Ascending aorta (tissue), 2 donors: ENCODE measurements around the gene UGDH. TPM values are rescaled to one million over a fixed set of nuclear protein-coding genes. Genes with fewer than 3 reads are reported as not detected.
"Not testable (repeated sequence)": the region's sequence is repeated elsewhere in the genome, so short reads cannot be mapped to it uniquely, and the experiment has no call there.

Source experiments
- DNase-seq, 2 donors: peaks; one replicate each; pipeline ENCODE4 v3.0.0-alpha.2; 2019; ENCODE audit warnings: low spot score in 2 of 2
- H3K27ac ChIP-seq, 2 donors: fragments of 200-600 bp; sonication (generic); one replicate each; pipeline ENCODE4 v1.5.1; 2016 to 2017; ENCODE audit warnings: mild to moderate bottlenecking in 1 of 2
- H3K27me3 ChIP-seq: fragments of 200-600 bp; sonication (generic); one replicate; pipeline ENCODE4 v1.5.1; 2017
- H3K36me3 ChIP-seq, 2 donors: fragments of 200-600 bp; sonication (generic); one replicate each; pipeline ENCODE4 v1.5.1; 2016
- H3K4me1 ChIP-seq, 2 donors: fragments of 200-600 bp; sonication (generic); one replicate each; pipeline ENCODE4 v1.5.1; 2016 to 2017; ENCODE audit warnings: mild to moderate bottlenecking in 1 of 2
- H3K4me3 ChIP-seq, 2 donors: fragments of 200-600 bp; sonication (generic); one replicate each; pipeline ENCODE4 v1.5.1; 2016 to 2017; ENCODE audit warnings: mild to moderate bottlenecking in 1 of 2
- H3K9me3 ChIP-seq, 2 donors: fragments of 200-600 bp; sonication (generic); one replicate each; pipeline ENCODE4 v1.5.1; 2016
- intact Hi-C: fragments of 100-400 bp; cut with DNase I; formaldehyde crosslinking; loops from one replicate; pipeline ENCODE4 v1.15.1; 2023
- total RNA-seq: library from RNA; depleted of rRNA; stranded (reverse); fragments of >200 nt; gene quantifications from one replicate; pipeline ENCODE4 v1.1.0, GENCODE V29; 2016
- TF ChIP-seq, protein P1 (sequence below), 3 experiments: fragments of 200-600 bp in 2 of 3; fragments of 450-650 bp in 1 of 3; sonication (generic) in 2 of 3; IDR thresholded peaks; one replicate each; pipeline ENCODE4 v1.5.1; 2016 to 2019; ENCODE audit warnings: antibody characterized with exemption in 3 of 3, mild to moderate bottlenecking in 1 of 3, moderate library complexity in 1 of 3

Gene UGDH
- total RNA-seq, 1 donor from 2014 or later, result 81.1 TPM

- Histone ChIP-seq H3K27me3 (no peaks in the 10 kb centered on the region), H3K4me1 (peaks cover 0 to under 1% of the 10 kb centered on the region in 2 donors), H3K4me3 (no peak overlapping the region), H3K36me3 (peaks cover 9 to 27% of the 10 kb centered on the region in 2 donors), H3K9me3 (no peaks in the 10 kb centered on the region), H3K27ac (no peak overlapping the region)
- no peak for DNase-seq
- TF ChIP-seq, protein P1, sequence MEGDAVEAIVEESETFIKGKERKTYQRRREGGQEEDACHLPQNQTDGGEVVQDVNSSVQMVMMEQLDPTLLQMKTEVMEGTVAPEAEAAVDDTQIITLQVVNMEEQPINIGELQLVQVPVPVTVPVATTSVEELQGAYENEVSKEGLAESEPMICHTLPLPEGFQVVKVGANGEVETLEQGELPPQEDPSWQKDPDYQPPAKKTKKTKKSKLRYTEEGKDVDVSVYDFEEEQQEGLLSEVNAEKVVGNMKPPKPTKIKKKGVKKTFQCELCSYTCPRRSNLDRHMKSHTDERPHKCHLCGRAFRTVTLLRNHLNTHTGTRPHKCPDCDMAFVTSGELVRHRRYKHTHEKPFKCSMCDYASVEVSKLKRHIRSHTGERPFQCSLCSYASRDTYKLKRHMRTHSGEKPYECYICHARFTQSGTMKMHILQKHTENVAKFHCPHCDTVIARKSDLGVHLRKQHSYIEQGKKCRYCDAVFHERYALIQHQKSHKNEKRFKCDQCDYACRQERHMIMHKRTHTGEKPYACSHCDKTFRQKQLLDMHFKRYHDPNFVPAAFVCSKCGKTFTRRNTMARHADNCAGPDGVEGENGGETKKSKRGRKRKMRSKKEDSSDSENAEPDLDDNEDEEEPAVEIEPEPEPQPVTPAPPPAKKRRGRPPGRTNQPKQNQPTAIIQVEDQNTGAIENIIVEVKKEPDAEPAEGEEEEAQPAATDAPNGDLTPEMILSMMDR (IDR thresholded peaks at IDR 0.05), result no peak
- intact Hi-C loops, result no loop called here
Measured at GRCh38 chr4:39464886-39465501, 62.2 kb downstream of the UGDH start.

GRCh38 chr4:39458505-39459300, 68.5 kb downstream of the UGDH start, which contains the start of the genes LIAS and RPL9:
Gene LIAS (plus strand): TSS chr4:39459056. CDS start chr4:39459118, 62 bp downstream.
Gene RPL9 (minus strand): TSS chr4:39458922. CDS start chr4:39458439, 483 bp downstream.
- TF ChIP-seq, protein P1 (IDR thresholded peaks at IDR 0.05), result peak in 1 of 3 experiments; percentile 24
- no peaks in the 10 kb centered on the region for H3K9me3 ChIP-seq
- H3K36me3 ChIP-seq, result peaks cover 39 to 49% of the 10 kb centered on the region in 2 donors
- intact Hi-C loops, result loop anchor here (1.0 to 5.0 kb wide), 8 partner anchors 68 to 1771 kb away; partner anchors contain the start of genes KLF3, N4BP2, PDS5A and RELL1
- peak within 1 kb of the TSS; percentile 82 to 96 for H3K4me3 ChIP-seq
- peak within 1 kb of the TSS; percentile 96 to 98 for H3K27ac ChIP-seq
- H3K27me3 ChIP-seq, result no peaks in the 10 kb centered on the region
- peak; percentile 90 to 98 for DNase-seq
- peaks cover 2 to 16% of the 10 kb centered on the region in 2 donors for H3K4me1 ChIP-seq

DNA sequence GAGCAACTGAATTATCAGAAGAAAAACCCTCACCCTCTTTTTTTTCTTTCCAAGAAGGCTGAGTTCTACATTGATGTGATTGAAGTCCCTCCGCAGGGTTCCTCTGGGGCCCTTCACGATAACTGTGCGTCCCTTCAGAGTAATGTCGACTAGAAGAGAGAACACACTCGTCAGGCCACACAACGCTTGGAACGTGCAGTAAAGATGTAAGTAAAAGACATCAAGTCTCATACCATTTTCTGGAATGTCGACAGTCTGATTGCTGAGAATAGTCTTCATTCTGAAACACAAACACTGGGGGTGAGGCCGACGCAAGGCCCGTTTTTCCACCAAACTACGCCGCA, 69.1 kb downstream of the UGDH start:
- not testable (repeated sequence) for H3K9me3 ChIP-seq, H3K27me3 ChIP-seq, DNase-seq
- Histone ChIP-seq H3K27ac (peak overlapping the region; percentile 96 to 98), H3K36me3 (peaks cover 40 to 50% of the 10 kb centered on the region in 2 donors), H3K4me3 (peak overlapping the region; percentile 82 to 96), H3K4me1 (peaks cover 2 to 16% of the 10 kb centered on the region in 2 donors)
- intact Hi-C loops, result loop anchor here (2.0 to 5.0 kb wide), 7 partner anchors 69 to 1771 kb away; partner anchors contain the start of genes KLF3, PDS5A, RELL1 and SMIM14

GRCh38 chr4:39456946-39457763, 70.1 kb downstream of the UGDH start:
- Histone ChIP-seq H3K4me1 (peaks cover 2 to 16% of the 10 kb centered on the region in 2 donors), H3K9me3 (no peaks in the 10 kb centered on the region), H3K27me3 (no peaks in the 10 kb centered on the region), H3K36me3 (peaks cover 46 to 58% of the 10 kb centered on the region in 2 donors), H3K4me3 (peak overlapping the region; percentile 82 to 96), H3K27ac (peak overlapping the region; percentile 96 to 98)
- no peak for DNase-seq
- intact Hi-C loops, result loop anchor here (5.0 kb wide), 3 partner anchors 520 to 1770 kb away; partner anchors contain the start of genes KLF3, PDS5A and RELL1
- TF ChIP-seq, protein P1 (IDR thresholded peaks at IDR 0.05), result no peak

- H3K4me1 ChIP-seq, result peaks cover 2 to 16% of the 10 kb centered on the region in 2 donors
- no peaks in the 10 kb centered on the region for H3K27me3 ChIP-seq
- peaks cover 55 to 66% of the 10 kb centered on the region in 2 donors for H3K36me3 ChIP-seq
- no peaks in the 10 kb centered on the region for H3K9me3 ChIP-seq
- DNase-seq, result no peak
- no peak overlapping the region for H3K27ac ChIP-seq
- TF ChIP-seq, protein P1 (IDR thresholded peaks at IDR 0.05), result no peak
- no peak overlapping the region for H3K4me3 ChIP-seq
- intact Hi-C loops, result loop anchor here (5.0 kb wide), 3 partner anchors 522 to 1768 kb away; partner anchors contain the start of genes KLF3, PDS5A and RELL1
Measured at GRCh38 chr4:39455486-39455885, 71.8 kb downstream of the UGDH start.
